Effector memory CD4-positive, alpha-beta T cell (primary cell): ENCODE measurements around the gene PGAP3.

Experiments used
- DNase-seq, 3 donors: peaks; one replicate each; pipeline ENCODE4 v3.0.0-alpha.2; 2020
- H3K27ac ChIP-seq: 2 replicates; pipeline ENCODE4 v1.7.0; 2013; ENCODE audit warnings: mild to moderate bottlenecking, low read length, moderate library complexity; ENCODE audit not compliant: insufficient read depth, poor library complexity, severe bottlenecking
- H3K27me3 ChIP-seq: replicated peaks from 2 replicates; pipeline ENCODE4 v1.7.0; 2013; ENCODE audit warnings: mild to moderate bottlenecking, low read length; ENCODE audit not compliant: insufficient read depth, control insufficient read depth, poor library complexity, severe bottlenecking
- H3K36me3 ChIP-seq: 2 replicates; pipeline ENCODE4 v1.7.0; 2013; ENCODE audit warnings: mild to moderate bottlenecking, low read length, moderate library complexity; ENCODE audit not compliant: control insufficient read depth, insufficient read depth
- H3K4me1 ChIP-seq: 2 replicates; pipeline ENCODE4 v1.7.0; 2013; ENCODE audit warnings: low read length, mild to moderate bottlenecking; ENCODE audit not compliant: control insufficient read depth, insufficient read depth, poor library complexity, severe bottlenecking
- H3K4me3 ChIP-seq: 2 replicates; pipeline ENCODE4 v1.7.0; 2013; ENCODE audit warnings: low read length, low read depth, mild to moderate bottlenecking; ENCODE audit not compliant: insufficient read depth, poor library complexity, severe bottlenecking
- H3K9me3 ChIP-seq: 2 replicates; pipeline ENCODE4 v1.7.0; 2013; ENCODE audit warnings: mild to moderate bottlenecking, low read length, moderate library complexity; ENCODE audit not compliant: control insufficient read depth

Gene PGAP3

GRCh38 chr17:39671651-39672521, 16.0 kb downstream of the PGAP3 start:
- Histone ChIP-seq H3K4me1 (peaks cover 29% of the 10 kb centered on the region), H3K27ac (no peak overlapping the region), H3K9me3 (no peaks in the 10 kb centered on the region), H3K36me3 (no peaks in the 10 kb centered on the region), H3K27me3 (peaks cover 12% of the 10 kb centered on the region), H3K4me3 (no peak overlapping the region)
- DNase-seq, result no peak

GRCh38 chr17:39670746-39671145, 17.1 kb downstream of the PGAP3 start:
- Histone ChIP-seq H3K36me3 (no peaks in the 10 kb centered on the region), H3K27ac (no peak overlapping the region), H3K4me3 (no peak overlapping the region), H3K9me3 (no peaks in the 10 kb centered on the region), H3K4me1 (peaks cover 17% of the 10 kb centered on the region), H3K27me3 (peaks cover 15% of the 10 kb centered on the region)
- DNase-seq, result no peak

- no peaks in the 10 kb centered on the region for H3K36me3 ChIP-seq
- no peak for DNase-seq
- peaks cover 17% of the 10 kb centered on the region for H3K4me1 ChIP-seq
- no peak overlapping the region for H3K4me3 ChIP-seq
- no peaks in the 10 kb centered on the region for H3K9me3 ChIP-seq
- H3K27ac ChIP-seq, result no peak overlapping the region
- H3K27me3 ChIP-seq, result peaks cover 15% of the 10 kb centered on the region
Observed at GRCh38 chr17:39669897-39670735, 17.7 kb downstream of the PGAP3 start.

- H3K27ac ChIP-seq, result no peak within 1 kb of the TSS
- H3K4me3 ChIP-seq, result peak within 1 kb of the TSS; percentile 59
- H3K4me1 ChIP-seq, result peaks cover 17% of the 10 kb centered on the region
- no peaks in the 10 kb centered on the region for H3K36me3 ChIP-seq
- DNase-seq, result peak; percentile 16 to 44 (median 17)
- no peaks in the 10 kb centered on the region for H3K9me3 ChIP-seq
- H3K27me3 ChIP-seq, result peaks cover 15% of the 10 kb centered on the region
Observed at GRCh38 chr17:39667945-39668924, 19.6 kb downstream of the PGAP3 start, which contains the start of gene PNMT. Gene PNMT (plus strand): TSS chr17:39668453. CDS start chr17:39668476, 23 bp downstream.

GRCh38 chr17:39667262-39667944, 20.5 kb downstream of the PGAP3 start:
- H3K9me3 ChIP-seq, result no peaks in the 10 kb centered on the region
- H3K27ac ChIP-seq, result no peak overlapping the region
- peaks cover 15% of the 10 kb centered on the region for H3K27me3 ChIP-seq
- H3K4me1 ChIP-seq, result peaks cover 17% of the 10 kb centered on the region
- DNase-seq, result no peak
- H3K4me3 ChIP-seq, result peak overlapping the region; percentile 59
- H3K36me3 ChIP-seq, result peaks cover 5% of the 10 kb centered on the region

GRCh38 chr17:39666601-39667261, 21.1 kb downstream of the PGAP3 start:
- Histone ChIP-seq H3K27ac (no peak overlapping the region), H3K4me1 (peaks cover 17% of the 10 kb centered on the region), H3K36me3 (peaks cover 12% of the 10 kb centered on the region), H3K4me3 (no peak overlapping the region), H3K9me3 (no peaks in the 10 kb centered on the region), H3K27me3 (peaks cover 15% of the 10 kb centered on the region)
- no peak for DNase-seq

- Histone ChIP-seq H3K36me3 (peaks cover 17% of the 10 kb centered on the region), H3K4me3 (no peak overlapping the region), H3K4me1 (peaks cover 17% of the 10 kb centered on the region), H3K9me3 (no peaks in the 10 kb centered on the region), H3K27me3 (peaks cover 13% of the 10 kb centered on the region), H3K27ac (no peak overlapping the region)
- no peak for DNase-seq
Observed at GRCh38 chr17:39666231-39666600, 21.6 kb downstream of the PGAP3 start.

- H3K4me1 ChIP-seq, result peaks cover 17% of the 10 kb centered on the region
- no peaks in the 10 kb centered on the region for H3K9me3 ChIP-seq
- H3K36me3 ChIP-seq, result peaks cover 22% of the 10 kb centered on the region
- H3K4me3 ChIP-seq, result no peak overlapping the region
- H3K27me3 ChIP-seq, result peaks cover 9% of the 10 kb centered on the region
- no peak for DNase-seq
- H3K27ac ChIP-seq, result no peak overlapping the region
Observed at GRCh38 chr17:39665642-39666224, 22.1 kb downstream of the PGAP3 start.
